HG02763 (cell line): ENCODE measurements around the gene UBXN10.

Experiments
- ATAC-seq: cut with Tn5 transposase; IDR thresholded peaks from one replicate; pipeline ENCODE4 v1.9.1; 2021; ENCODE audit warnings: mild to moderate bottlenecking, moderate library complexity; ENCODE audit not compliant: unreplicated experiment

Gene UBXN10

GRCh38 chr1:20182415-20182814, 3.5 kb upstream of the UBXN10 start:
- ATAC-seq: no peak

GRCh38 chr1:20183035-20183434, 2.9 kb upstream of the UBXN10 start:
- no peak for ATAC-seq

GRCh38 chr1:20183616-20184271, 2.2 kb upstream of the UBXN10 start:
- ATAC-seq: no peak

- no peak for ATAC-seq
Observed at GRCh38 chr1:20184481-20184900, 1.4 kb upstream of the UBXN10 start.

GRCh38 chr1:20184997-20185833, 681 bp upstream of the UBXN10 start:
- ATAC-seq: no peak

- no peak for ATAC-seq
Observed at GRCh38 chr1:20187103-20187812, 1.4 kb downstream of the UBXN10 start.

DNA sequence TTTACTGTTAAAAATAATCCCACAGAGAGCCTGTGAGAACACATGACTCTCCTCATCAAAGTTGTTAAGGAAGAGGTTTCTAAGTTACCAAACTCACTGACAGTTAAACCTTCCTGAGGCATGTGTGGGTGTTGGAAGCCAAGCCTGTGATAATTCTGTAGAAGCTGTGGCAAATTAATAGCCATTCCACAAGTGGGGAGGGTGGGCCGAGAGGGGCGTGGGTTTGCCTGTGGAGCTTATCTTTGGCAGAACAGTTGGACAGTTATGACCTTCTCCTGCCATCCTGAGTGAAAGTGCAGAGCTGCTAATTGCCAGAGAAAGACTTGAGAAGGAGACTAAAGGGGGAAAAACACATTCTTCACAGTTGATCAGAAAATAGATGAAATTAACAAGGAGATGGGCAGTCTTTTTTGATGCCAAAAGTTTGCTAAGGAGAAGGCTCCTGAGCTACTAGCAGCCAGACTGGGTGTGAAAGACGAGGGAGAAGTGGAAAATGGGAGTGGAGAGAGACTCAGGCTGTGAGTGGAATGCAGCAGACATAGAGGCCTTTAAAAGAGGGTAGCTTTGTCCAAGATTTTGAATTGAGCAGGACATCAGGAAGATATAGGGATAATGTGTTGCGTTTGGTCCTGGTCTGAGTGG, 2.0 kb downstream of the UBXN10 start:
- ATAC-seq: no peak

- no peak for ATAC-seq
Observed at GRCh38 chr1:20188455-20188817, 2.5 kb downstream of the UBXN10 start.

GRCh38 chr1:20189664-20190063, 3.8 kb downstream of the UBXN10 start:
- ATAC-seq: no peak

DNA sequence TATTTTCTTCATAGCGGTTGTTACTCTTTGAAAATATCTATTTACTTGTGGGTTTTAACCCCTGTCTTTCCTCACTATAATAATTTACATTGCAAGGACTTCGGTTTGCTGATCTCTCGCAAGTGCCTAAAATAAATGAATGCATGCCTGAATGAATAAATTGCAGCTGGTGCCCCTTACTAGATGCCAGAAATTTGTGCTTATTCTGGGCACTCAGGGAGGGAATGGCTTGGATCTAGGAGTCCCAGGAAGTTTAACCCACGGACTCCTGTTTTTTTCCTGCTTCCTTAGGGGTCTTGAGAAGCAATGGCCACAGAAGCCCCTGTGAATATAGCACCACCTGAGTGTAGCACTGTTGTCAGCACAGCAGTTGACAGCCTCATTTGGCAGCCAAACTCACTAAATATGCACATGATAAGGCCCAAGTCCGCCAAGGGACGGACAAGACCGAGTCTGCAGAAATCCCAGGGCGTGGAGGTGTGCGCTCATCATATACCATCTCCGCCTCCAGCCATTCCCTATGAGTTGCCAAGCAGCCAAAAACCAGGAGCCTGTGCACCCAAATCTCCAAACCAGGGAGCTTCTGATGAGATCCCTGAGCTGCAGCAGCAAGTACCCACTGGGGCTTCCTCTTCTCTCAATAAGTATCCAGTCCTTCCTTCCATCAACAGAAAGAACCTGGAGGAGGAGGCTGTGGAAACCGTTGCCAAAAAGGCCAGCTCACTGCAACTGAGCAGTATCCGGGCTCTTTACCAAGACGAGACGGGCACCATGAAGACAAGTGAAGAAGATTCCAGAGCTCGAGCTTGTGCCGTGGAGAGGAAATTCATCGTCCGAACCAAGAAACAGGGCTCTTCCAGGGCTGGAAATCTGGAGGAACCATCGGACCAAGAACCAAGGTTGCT, 4.6 kb downstream of the UBXN10 start:
- ATAC-seq: no peak

GRCh38 chr1:20191266-20191825, 5.5 kb downstream of the UBXN10 start:
- ATAC-seq: no peak

DNA sequence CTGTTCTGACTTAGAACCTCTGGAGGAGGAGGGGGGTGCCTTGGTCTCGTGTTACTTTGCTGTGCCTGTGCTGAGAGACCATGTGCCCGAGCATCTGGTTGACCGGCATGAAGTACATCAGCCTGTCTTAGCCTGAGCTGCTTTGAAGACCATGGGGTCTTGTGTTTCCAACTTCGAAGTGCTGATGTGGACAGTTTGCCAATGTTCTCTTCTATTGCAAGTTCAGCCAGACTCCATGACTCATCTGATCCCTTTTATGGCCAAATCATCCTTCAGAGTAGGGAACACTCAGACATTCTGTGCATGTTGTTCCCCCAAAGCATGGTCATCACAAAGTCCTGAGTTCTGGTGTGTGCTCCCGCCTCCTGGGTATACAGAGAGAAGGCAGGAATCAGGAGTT, 6.5 kb downstream of the UBXN10 start:
- no peak for ATAC-seq

DNA sequence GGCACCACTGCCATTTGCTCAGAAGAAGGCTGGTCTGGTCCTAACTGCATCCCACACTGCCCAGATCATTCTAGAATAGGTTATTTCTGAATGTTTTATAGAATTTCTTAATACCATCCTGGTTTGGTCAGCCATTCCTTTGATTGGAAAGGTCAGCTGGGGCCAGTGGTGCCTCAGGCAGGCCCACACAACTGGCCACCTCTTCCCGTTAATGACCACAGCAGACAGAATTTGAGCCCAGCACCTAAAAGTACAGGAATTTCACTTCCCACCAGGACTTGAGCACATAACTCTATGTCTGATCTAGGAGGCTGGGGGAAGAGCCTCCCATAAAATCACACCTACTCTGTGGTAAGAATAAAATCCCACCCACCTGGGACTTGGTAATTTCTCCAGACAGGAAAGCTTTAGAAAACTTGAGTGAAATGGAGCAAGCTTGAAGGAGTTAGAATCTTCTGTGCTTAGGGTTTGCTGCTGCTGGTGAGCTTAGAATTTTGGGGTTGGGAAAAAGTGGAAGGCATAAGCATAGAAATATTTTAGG, 7.0 kb downstream of the UBXN10 start:
- ATAC-seq: no peak

DNA sequence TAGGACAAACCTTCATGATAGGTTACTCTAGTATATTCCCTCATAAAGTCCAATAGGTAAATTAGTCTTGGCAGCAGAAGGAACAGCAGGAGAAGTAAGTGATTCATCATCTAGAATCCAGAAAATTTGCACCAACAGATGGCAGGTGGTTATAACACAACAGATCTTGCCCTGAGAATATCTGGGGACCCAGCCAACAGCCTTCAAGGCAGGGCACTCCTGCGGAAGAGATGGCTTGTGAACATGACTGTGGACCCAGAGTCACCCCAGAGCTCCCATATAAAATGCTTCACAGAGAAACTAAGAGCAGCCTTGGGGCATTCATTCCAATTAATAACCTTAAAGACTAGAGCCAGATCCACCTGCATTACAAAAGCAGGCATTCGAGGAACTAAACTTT, 8.3 kb downstream of the UBXN10 start:
- no peak for ATAC-seq

GRCh38 chr1:20194757-20195461, 9.0 kb downstream of the UBXN10 start:
- ATAC-seq: no peak

DNA sequence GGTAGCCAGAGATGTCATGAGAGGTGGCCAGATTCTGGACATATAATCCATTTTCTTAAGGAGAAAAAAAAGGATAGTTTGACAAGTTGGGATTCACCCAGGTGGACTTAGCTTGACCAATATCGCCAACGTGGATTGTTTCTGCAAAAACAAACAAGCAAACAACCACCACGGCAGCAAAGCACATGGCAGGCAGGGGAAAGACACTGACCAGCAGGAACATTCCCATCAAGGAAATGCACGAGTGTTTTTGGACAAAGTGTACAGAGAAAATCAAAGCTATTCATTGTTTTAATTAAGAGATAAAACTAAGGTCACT, 9.5 kb downstream of the UBXN10 start:
- no peak for ATAC-seq

DNA sequence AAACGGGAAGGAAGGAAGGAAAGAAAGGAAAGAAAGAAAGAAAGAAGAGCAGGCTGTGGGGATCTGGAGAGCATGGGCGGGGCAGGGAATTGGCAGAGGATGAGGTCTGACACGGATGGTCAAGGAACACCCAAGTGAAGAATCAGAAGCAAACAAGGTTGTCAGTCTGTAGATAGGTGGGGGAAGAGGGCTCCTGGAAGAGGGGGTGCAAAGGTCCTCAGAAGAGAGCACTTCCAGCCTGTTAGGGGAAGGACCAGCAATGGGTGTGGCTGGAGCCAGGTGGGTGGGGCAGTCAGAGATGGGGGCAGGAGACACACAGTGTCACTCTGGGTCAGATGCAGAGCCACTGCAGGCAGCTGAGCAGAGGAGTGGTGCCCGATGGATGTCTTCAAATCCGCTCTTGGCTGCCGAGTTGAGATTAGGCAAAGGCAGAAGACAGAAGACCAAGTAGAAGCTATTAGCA, 11.5 kb downstream of the UBXN10 start:
- no peak for ATAC-seq

GRCh38 chr1:20198296-20198695, 12.4 kb downstream of the UBXN10 start:
- no peak for ATAC-seq

GRCh38 chr1:20198918-20199317, 13.0 kb downstream of the UBXN10 start:
- no peak for ATAC-seq
